HepG2 (cell line): ENCODE data around the gene SCARB2. TPM values are rescaled to one million over a fixed set of nuclear protein-coding genes. Genes with fewer than 3 reads are reported as not detected.

Experiments used
- ATAC-seq: fragments of 200-7000 bp; cut with Tn5 transposase; 3 replicates; pipeline ENCODE4 v1.9.1; 2020; ENCODE audit warnings: mild to moderate bottlenecking, moderate library complexity
- BruUV-seq: library from RNA; stranded (reverse); fragments of 400-500 nt; replicated peaks from 2 replicates; lab custom pipeline; 2021; lab: Mats Ljungman, UMichigan
- CTCF ChIA-PET: fragments of 300-600 bp; formaldehyde crosslinking; extraction: SDS; loops from one replicate; lab custom pipeline; 2021; ENCODE audit warnings: low total read pairs, inconsistent platforms, low intra/inter-chr PET ratio; lab: Yijun Ruan, JAX
- POLR2A ChIA-PET: fragments of 350-600 bp; sonication (Branson Sonifier 250); formaldehyde crosslinking; loops from one replicate; lab custom pipeline; 2020; ENCODE audit warnings: antibody characterized with exemption, inconsistent platforms; lab: Yijun Ruan, JAX
- DNase-seq: peaks from one replicate; pipeline ENCODE4 v3.0.0-alpha.2; 2015; ENCODE audit warnings: low spot score
- FAIRE-seq: peaks from 3 replicates; lab custom pipeline; 2011; peaks lifted over from hg19 to GRCh38; lab: Jason Lieb, UNC
- H2AFZ ChIP-seq: one replicate; pipeline ENCODE4 v1.6.1; 2011; ENCODE audit warnings: low read length, inconsistent platforms
- H3K27ac ChIP-seq: fragments of 300-600 bp; 3 replicates; pipeline ENCODE4 v1.8.0; 2011; ENCODE audit warnings: mixed run types, mild to moderate bottlenecking, mixed read lengths, low read length, inconsistent platforms; ENCODE audit not compliant: insufficient read depth; ENCODE audit errors: extremely low read length
- H3K27me3 ChIP-seq, 2 experiments: fragments of 200-600 bp in 1 of 2; 2 replicates in 1 of 2; 3 replicates in 1 of 2; pipeline versions ENCODE4 v1.6.0 to v1.8.0; 2011; ENCODE audit warnings: low read length in 2 of 2, mild to moderate bottlenecking in 2 of 2, moderate library complexity in 2 of 2, inconsistent platforms in 1 of 2; ENCODE audit not compliant: insufficient read depth in 2 of 2, control insufficient read depth in 1 of 2
- H3K36me3 ChIP-seq, 2 experiments: fragments of 200-600 bp in 1 of 2; replicated peaks in 1 of 2; 2 replicates in 1 of 2; 3 replicates in 1 of 2; pipeline versions ENCODE4 v1.5.1 to v1.8.0; 2011; ENCODE audit warnings: low read length in 2 of 2, inconsistent platforms in 1 of 2; ENCODE audit not compliant: insufficient read depth in 2 of 2, control insufficient read depth in 1 of 2
- H3K4me1 ChIP-seq: 2 replicates; pipeline ENCODE4 v1.5.1; 2012; ENCODE audit warnings: low read length, inconsistent platforms; ENCODE audit not compliant: insufficient read depth
- H3K4me2 ChIP-seq: 2 replicates; pipeline ENCODE4 v1.6.0; 2011; ENCODE audit warnings: low read depth, low read length, inconsistent platforms
- H3K4me3 ChIP-seq, 3 experiments: fragments of 200-600 bp in 1 of 3; sonication (generic), shearing (Covaris generic) in 1 of 3; replicated peaks in 1 of 3; 2 replicates each; pipeline ENCODE4 v1.5.1; 2011 to 2016; ENCODE audit warnings: low read length in 3 of 3, inconsistent platforms in 2 of 3, low read depth in 2 of 3, mild to moderate bottlenecking in 2 of 3, control low read depth in 1 of 3, mixed read lengths in 1 of 3; ENCODE audit not compliant: insufficient read depth in 1 of 3
- H3K79me2 ChIP-seq: one replicate; pipeline ENCODE4 v1.6.1; 2011; ENCODE audit warnings: low read length, inconsistent platforms; ENCODE audit not compliant: insufficient read depth
- H3K9ac ChIP-seq: 2 replicates; pipeline ENCODE4 v1.6.0; 2011; ENCODE audit warnings: mild to moderate bottlenecking, low read depth, low read length, inconsistent platforms; ENCODE audit not compliant: insufficient read depth
- H3K9me3 ChIP-seq: 2 replicates; pipeline ENCODE4 v1.5.1; 2012; ENCODE audit warnings: mild to moderate bottlenecking, low read length
- H4K20me1 ChIP-seq: 2 replicates; pipeline ENCODE4 v1.6.0; 2011; ENCODE audit warnings: inconsistent platforms, mild to moderate bottlenecking, low read length, moderate library complexity; ENCODE audit not compliant: insufficient read depth
- HOXA5 ChIP-seq: sonication (generic); formaldehyde crosslinking; IDR thresholded peaks from 2 replicates; pipeline ENCODE4 v1.4.0; 2020; ENCODE audit warnings: missing genetic modification reagents
- NCOA1 ChIP-seq: sonication (generic); formaldehyde crosslinking; IDR thresholded peaks from 2 replicates; pipeline ENCODE4 v1.9.0; 2021; ENCODE audit warnings: missing genetic modification reagents
- PRMT3 ChIP-seq: sonication (generic); formaldehyde crosslinking; IDR thresholded peaks from 2 replicates; pipeline ENCODE4 v1.8.1; 2022; ENCODE audit warnings: low read depth, mild to moderate bottlenecking, moderate library complexity, missing genetic modification reagents, borderline replicate concordance
- ZFP36L2 ChIP-seq: sonication (generic); formaldehyde crosslinking; IDR thresholded peaks from 2 replicates; pipeline ENCODE4 v1.4.0; 2020; ENCODE audit warnings: missing genetic modification reagents
- ZNF446 ChIP-seq: sonication (generic); formaldehyde crosslinking; IDR thresholded peaks from 2 replicates; pipeline ENCODE4 v1.5.0; 2020; ENCODE audit warnings: mild to moderate bottlenecking, missing genetic modification reagents
- ZNF530 ChIP-seq: sonication (generic); formaldehyde crosslinking; IDR thresholded peaks from 2 replicates; pipeline ENCODE4 v1.5.0; 2020; ENCODE audit warnings: low read depth, mild to moderate bottlenecking, missing genetic modification reagents
- ZNF605 ChIP-seq: sonication (generic); formaldehyde crosslinking; IDR thresholded peaks from 2 replicates; pipeline ENCODE4 v1.8.0; 2022; ENCODE audit warnings: mild to moderate bottlenecking, missing genetic modification reagents
- ZNF772 ChIP-seq: sonication (generic); formaldehyde crosslinking; IDR thresholded peaks from 2 replicates; pipeline ENCODE4 v1.5.0; 2020; ENCODE audit warnings: mild to moderate bottlenecking, missing genetic modification reagents
- ZNF891 ChIP-seq: sonication (generic); formaldehyde crosslinking; IDR thresholded peaks from 2 replicates; pipeline ENCODE4 v1.5.0; 2020; ENCODE audit warnings: mild to moderate bottlenecking, missing genetic modification reagents
- ZSCAN5A ChIP-seq: sonication (generic); formaldehyde crosslinking; IDR thresholded peaks from 2 replicates; pipeline ENCODE4 v1.8.0; 2022; ENCODE audit warnings: mild to moderate bottlenecking, missing genetic modification reagents, borderline replicate concordance
- WGBS: methylation state at CpG from one replicate; pipeline ENCODE4 v1.1.6; 2017; ENCODE audit warnings: low lambda C conversion rate; 5-methylcytosine and 5-hydroxymethylcytosine counted together
- in situ Hi-C: cut with HindIII; loops from 2 replicates; pipeline ENCODE4 v1.10.0; 2017; ENCODE audit warnings: low pct_unique_long_range_greater_than_20kb; ENCODE audit not compliant: extremely low pct_ligation_motif_present
- intact Hi-C: fragments of 100-400 bp; cut with micrococcal nuclease; formaldehyde crosslinking; loops from one replicate; pipeline ENCODE4 v1.10.0; 2022; ENCODE audit not compliant: unreplicated experiment
- polyA plus RNA-seq, 8 experiments: library from polyadenylated mRNA; depleted of rRNA in 3 of 8; stranded (reverse) in 7 of 8; unstranded in 1 of 8; fragments of >200 nt; fragmentation: Illumina TruSeq in 4 of 8; extraction: Trizol in 4 of 8; gene quantifications; 2 replicates each; pipeline versions ENCODE4 v1.2.1 to v1.2.3, GENCODE V29; 2011 to 2016; ENCODE audit warnings: low read depth in 4 of 8, missing spikeins in 1 of 8, mixed read lengths in 1 of 8; ENCODE audit not compliant: insufficient read depth in 1 of 8
- total RNA-seq, 5 experiments: library from RNA; depleted of rRNA; stranded (reverse); fragments of >200 nt; fragmentation: Illumina TruSeq; extraction: Trizol; gene quantifications; 2 replicates each; pipeline ENCODE4 v1.2.3, GENCODE V29; 2016; ENCODE audit warnings: low read depth in 1 of 5
- TF ChIP-seq, protein P1 (sequence below): sonication (generic); formaldehyde crosslinking; IDR thresholded peaks from 2 replicates; pipeline ENCODE4 v1.8.1; 2023; ENCODE audit warnings: mild to moderate bottlenecking, missing genetic modification reagents
- TF ChIP-seq, protein P2 (sequence below): sonication (generic); formaldehyde crosslinking; IDR thresholded peaks from 2 replicates; pipeline ENCODE4 v1.5.1; 2020; ENCODE audit warnings: missing genetic modification reagents, mild to moderate bottlenecking, borderline replicate concordance

SCARB2 gene
- total and polyA plus RNA-seq, 2 of the 13 experiments (the other 11 are each of a cell fraction or from before 2014, with no cell fraction given): 40.6 to 43.4 TPM

GRCh38 chr4:76209881-76210280 lies 3.7 kb downstream of the SCARB2 start:
- no peak overlapping the region for H3K4me2 ChIP-seq
- no peak overlapping the region for H3K9ac ChIP-seq
- DNase-seq: no peak
- CTCF ChIA-PET: no interaction called here
- no peak overlapping the region for H3K4me3 ChIP-seq
- H3K4me1 ChIP-seq: peaks cover 54% of the 10 kb centered on the region
- H3K36me3 ChIP-seq: no peaks in the 10 kb centered on the region
- 84% methylated on average over 4 of the region's 4 CpGs for WGBS
- no peaks in the 10 kb centered on the region for H4K20me1 ChIP-seq
- H3K27me3 ChIP-seq: no peaks in the 10 kb centered on the region; a peak in 1 of 5 replicates
- H2AFZ ChIP-seq: no peak overlapping the region
- no peak for ATAC-seq
- no peak for FAIRE-seq
- in situ Hi-C loops: no loop called here
- POLR2A ChIA-PET: no interaction called here
- H3K79me2 ChIP-seq: peaks cover 70% of the 10 kb centered on the region
- BruUV-seq: no TSS peak
- intact Hi-C loops: no loop called here
- H3K27ac ChIP-seq: no peak overlapping the region
- H3K9me3 ChIP-seq: no peaks in the 10 kb centered on the region
- TF ChIP-seq ZNF891: no peak
- TF ChIP-seq, protein P1, sequence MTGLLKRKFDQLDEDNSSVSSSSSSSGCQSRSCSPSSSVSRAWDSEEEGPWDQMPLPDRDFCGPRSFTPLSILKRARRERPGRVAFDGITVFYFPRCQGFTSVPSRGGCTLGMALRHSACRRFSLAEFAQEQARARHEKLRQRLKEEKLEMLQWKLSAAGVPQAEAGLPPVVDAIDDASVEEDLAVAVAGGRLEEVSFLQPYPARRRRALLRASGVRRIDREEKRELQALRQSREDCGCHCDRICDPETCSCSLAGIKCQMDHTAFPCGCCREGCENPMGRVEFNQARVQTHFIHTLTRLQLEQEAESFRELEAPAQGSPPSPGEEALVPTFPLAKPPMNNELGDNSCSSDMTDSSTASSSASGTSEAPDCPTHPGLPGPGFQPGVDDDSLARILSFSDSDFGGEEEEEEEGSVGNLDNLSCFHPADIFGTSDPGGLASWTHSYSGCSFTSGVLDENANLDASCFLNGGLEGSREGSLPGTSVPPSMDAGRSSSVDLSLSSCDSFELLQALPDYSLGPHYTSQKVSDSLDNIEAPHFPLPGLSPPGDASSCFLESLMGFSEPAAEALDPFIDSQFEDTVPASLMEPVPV (CRISPR knock-in tag): no peak
- no peak for TF ChIP-seq NCOA1 (CRISPR knock-in tag)
- TF ChIP-seq ZNF772 (CRISPR knock-in tag): no peak
- TF ChIP-seq ZNF446 (CRISPR knock-in tag): no peak
- no peak for TF ChIP-seq ZFP36L2 (CRISPR knock-in tag)
- TF ChIP-seq PRMT3 (CRISPR knock-in tag): no peak
- TF ChIP-seq ZSCAN5A (CRISPR knock-in tag): no peak
- no peak for TF ChIP-seq ZNF530 (CRISPR knock-in tag)
- TF ChIP-seq ZNF605: no peak
- TF ChIP-seq HOXA5 (CRISPR knock-in tag): no peak
- TF ChIP-seq, protein P2, sequence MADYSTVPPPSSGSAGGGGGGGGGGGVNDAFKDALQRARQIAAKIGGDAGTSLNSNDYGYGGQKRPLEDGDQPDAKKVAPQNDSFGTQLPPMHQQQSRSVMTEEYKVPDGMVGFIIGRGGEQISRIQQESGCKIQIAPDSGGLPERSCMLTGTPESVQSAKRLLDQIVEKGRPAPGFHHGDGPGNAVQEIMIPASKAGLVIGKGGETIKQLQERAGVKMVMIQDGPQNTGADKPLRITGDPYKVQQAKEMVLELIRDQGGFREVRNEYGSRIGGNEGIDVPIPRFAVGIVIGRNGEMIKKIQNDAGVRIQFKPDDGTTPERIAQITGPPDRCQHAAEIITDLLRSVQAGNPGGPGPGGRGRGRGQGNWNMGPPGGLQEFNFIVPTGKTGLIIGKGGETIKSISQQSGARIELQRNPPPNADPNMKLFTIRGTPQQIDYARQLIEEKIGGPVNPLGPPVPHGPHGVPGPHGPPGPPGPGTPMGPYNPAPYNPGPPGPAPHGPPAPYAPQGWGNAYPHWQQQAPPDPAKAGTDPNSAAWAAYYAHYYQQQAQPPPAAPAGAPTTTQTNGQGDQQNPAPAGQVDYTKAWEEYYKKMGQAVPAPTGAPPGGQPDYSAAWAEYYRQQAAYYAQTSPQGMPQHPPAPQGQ (CRISPR knock-in tag): no peak
